Prostate gland (tissue), 2 donors: Measurements from ENCODE around the gene TINAG. TPM values are rescaled to one million over a fixed set of nuclear protein-coding genes. Genes with fewer than 3 reads are reported as not detected.

ENCODE experiments used
- DNase-seq: peaks from one replicate; pipeline ENCODE4 v3.0.0-alpha.2; 2019; ENCODE audit warnings: low spot score
- H3K27ac ChIP-seq, 2 donors: fragments of 200-600 bp; sonication (generic); 2 replicates each; pipeline ENCODE4 v1.5.1; 2017 to 2019
- H3K27me3 ChIP-seq: fragments of 200-600 bp; sonication (generic); replicated peaks from 2 replicates; pipeline ENCODE4 v1.5.1; 2019; ENCODE audit not compliant: insufficient read depth
- H3K36me3 ChIP-seq, 2 donors: fragments of 200-600 bp; sonication (generic); 1 replicate in 1 of 2; 2 replicates in 1 of 2; pipeline versions ENCODE4 v1.5.1 to v1.8.1; 2017 to 2019
- H3K4me1 ChIP-seq: fragments of 200-600 bp; sonication (generic); replicated peaks from 2 replicates; pipeline ENCODE4 v1.5.1; 2019
- H3K4me3 ChIP-seq, 2 donors: fragments of 200-600 bp; sonication (generic); 2 replicates each; pipeline ENCODE4 v1.5.1; 2017 to 2019
- H3K9me3 ChIP-seq: fragments of 200-600 bp; sonication (generic); 2 replicates; pipeline ENCODE4 v1.5.1; 2017
- CTCF ChIP-seq, 4 experiments: fragments of 200-600 bp in 2 of 4; fragments of 450-650 bp in 2 of 4; sonication (generic) in 2 of 4; IDR thresholded peaks; 1 replicate in 3 of 4; 2 replicates in 1 of 4; pipeline ENCODE4 v1.5.1; 2016 to 2019; ENCODE audit warnings: antibody characterized with exemption in 4 of 4, mild to moderate bottlenecking in 2 of 4, moderate library complexity in 2 of 4
- POLR2A ChIP-seq: fragments of 450-650 bp; IDR thresholded peaks from one replicate; pipeline ENCODE4 v1.6.1; 2016; ENCODE audit warnings: antibody characterized with exemption, mild to moderate bottlenecking
- POLR2AphosphoS5 ChIP-seq: sonication (generic); formaldehyde crosslinking; IDR thresholded peaks from one replicate; pipeline ENCODE4 v1.6.1; 2017; ENCODE audit warnings: antibody characterized with exemption
- WGBS: methylation state at CpG from one replicate; pipeline ENCODE4 v1.1.5; 2018; 5-methylcytosine and 5-hydroxymethylcytosine counted together
- intact Hi-C: fragments of 100-400 bp; cut with DNase I; formaldehyde crosslinking; loops from one replicate; pipeline ENCODE4 v1.14.2; 2022
- total RNA-seq, 2 donors: library from RNA; depleted of rRNA; stranded (reverse); fragments of >200 nt; gene quantifications; one replicate each; pipeline ENCODE4 v1.1.0, GENCODE V29; 2016

Gene TINAG
- total RNA-seq, 2 donors from 2014 or later: not detected

DNA sequence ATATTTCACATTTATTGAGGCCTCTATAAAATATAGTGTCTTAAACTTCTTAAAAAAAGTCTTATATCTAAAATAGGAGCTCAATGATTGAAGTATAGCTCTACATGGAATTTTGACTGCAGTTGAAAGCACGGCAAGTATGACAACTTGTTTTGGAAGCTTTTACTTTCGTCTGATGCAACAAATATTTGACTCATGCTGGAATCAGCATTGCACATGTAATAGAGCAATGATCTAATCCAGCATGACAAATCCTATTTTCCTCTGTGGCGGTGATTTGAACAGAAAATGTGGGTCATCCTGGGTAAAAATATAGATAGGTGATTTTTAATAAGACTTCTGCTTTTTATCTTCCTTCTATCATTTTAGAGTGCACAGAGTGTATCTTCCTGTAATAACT lies 111.6 kb downstream of the TINAG start:
- H3K27ac ChIP-seq: no peak overlapping the region
- no peaks in the 10 kb centered on the region for H3K27me3 ChIP-seq
- no peak overlapping the region for H3K4me3 ChIP-seq
- 79% methylated on average over 3 of the region's 3 CpGs for WGBS
- DNase-seq: no peak
- TF ChIP-seq CTCF (IDR thresholded peaks at IDR 0.05): no peak
- no peak for TF ChIP-seq POLR2AphosphoS5
- TF ChIP-seq POLR2A: no peak
- intact Hi-C loops: no loop called here
- H3K9me3 ChIP-seq: no peaks in the 10 kb centered on the region
- H3K4me1 ChIP-seq: no peaks in the 10 kb centered on the region
- no peaks in the 10 kb centered on the region for H3K36me3 ChIP-seq

GRCh38 chr6:54426995-54427394 lies 118.8 kb downstream of the TINAG start:
- Histone ChIP-seq H3K27me3 (no peaks in the 10 kb centered on the region), H3K27ac (no peak overlapping the region), H3K4me3 (no peak overlapping the region), H3K36me3 (no peaks in the 10 kb centered on the region), H3K9me3 (no peaks in the 10 kb centered on the region), H3K4me1 (no peaks in the 10 kb centered on the region)
- intact Hi-C loops: no loop called here
- TF ChIP-seq POLR2AphosphoS5 (no peak), CTCF (IDR thresholded peaks at IDR 0.05) (no peak), POLR2A (no peak)
- DNase-seq: no peak

DNA sequence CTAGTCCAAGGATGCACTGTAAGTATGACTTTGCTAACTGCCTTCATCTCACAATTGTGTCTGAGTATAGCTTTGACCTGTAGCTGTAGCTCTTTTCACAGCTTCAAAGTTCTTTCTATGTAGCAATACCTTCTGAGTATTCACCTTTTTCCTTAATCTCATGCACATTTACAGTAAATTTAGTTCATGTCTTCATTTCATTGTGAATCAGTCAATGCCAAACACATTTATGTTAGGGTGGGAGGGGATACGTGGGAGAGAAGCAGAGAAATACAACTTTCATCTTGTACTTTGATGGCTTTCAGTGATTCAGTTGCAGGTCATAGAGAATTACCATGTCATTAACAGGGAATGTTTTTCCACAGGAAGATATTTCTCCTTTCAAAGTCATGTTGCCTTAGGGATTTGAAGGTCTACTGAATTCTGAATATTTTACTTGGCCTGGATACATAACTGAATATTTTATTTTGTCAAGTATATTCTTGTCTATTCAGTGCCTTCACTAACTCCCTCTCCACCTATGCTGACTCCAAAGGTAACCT lies 119.2 kb downstream of the TINAG start:
- TF ChIP-seq CTCF (IDR thresholded peaks at IDR 0.05) (no peak), POLR2A (no peak), POLR2AphosphoS5 (no peak)
- intact Hi-C loops: no loop called here
- Histone ChIP-seq H3K27ac (no peak overlapping the region), H3K4me1 (no peaks in the 10 kb centered on the region), H3K9me3 (no peaks in the 10 kb centered on the region), H3K27me3 (no peaks in the 10 kb centered on the region), H3K36me3 (no peaks in the 10 kb centered on the region), H3K4me3 (no peak overlapping the region)
- WGBS: 65% methylated on average over 1 of the region's 1 CpG
- DNase-seq: no peak

DNA sequence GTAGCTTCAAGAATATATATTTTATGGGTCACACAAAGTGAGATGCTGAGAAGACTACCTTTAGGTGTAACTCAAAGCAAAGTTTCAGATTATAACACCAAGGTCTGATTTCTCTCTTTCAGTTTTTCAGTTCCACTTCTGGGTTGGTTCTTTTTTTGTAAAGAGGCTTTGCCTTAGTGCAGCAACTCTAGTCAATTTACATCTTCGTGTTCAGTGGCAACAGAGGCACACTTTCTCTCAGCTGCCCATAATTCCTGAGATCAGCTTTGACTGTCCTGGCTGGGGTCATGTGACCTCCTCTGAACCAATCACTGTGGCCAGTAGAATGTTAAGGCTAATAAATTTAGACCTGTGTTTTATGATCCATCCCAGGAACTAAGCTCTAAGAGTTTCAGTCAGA lies 120.2 kb downstream of the TINAG start:
- no peaks in the 10 kb centered on the region for H3K36me3 ChIP-seq
- H3K4me1 ChIP-seq: no peaks in the 10 kb centered on the region
- no peak overlapping the region for H3K27ac ChIP-seq
- no peaks in the 10 kb centered on the region for H3K27me3 ChIP-seq
- intact Hi-C loops: no loop called here
- H3K9me3 ChIP-seq: no peaks in the 10 kb centered on the region
- DNase-seq: no peak
- H3K4me3 ChIP-seq: no peak overlapping the region
- TF ChIP-seq POLR2A (no peak), CTCF (IDR thresholded peaks at IDR 0.05) (no peak), POLR2AphosphoS5 (no peak)
- WGBS: 76% methylated on average over 1 of the region's 1 CpG

DNA sequence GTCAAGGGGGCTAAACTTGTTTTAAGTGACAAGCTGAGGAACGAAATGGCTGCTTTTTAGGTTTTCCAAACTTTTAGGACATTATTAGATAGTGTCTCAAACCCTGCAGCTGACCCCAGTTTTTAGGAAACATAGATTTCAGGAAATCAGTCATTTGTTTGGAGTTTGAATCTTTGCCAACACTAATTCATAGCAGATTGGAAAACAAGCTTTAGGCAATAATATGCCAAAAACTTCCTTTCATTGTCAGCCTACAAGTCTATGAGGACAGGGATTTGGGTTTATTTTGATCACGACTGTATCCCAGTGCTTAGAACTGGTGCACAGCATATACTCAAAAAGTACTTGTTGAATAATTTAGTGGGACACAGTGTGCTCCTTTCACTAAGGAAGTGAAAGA lies 123.2 kb downstream of the TINAG start:
- H3K36me3 ChIP-seq: no peaks in the 10 kb centered on the region
- no peaks in the 10 kb centered on the region for H3K4me1 ChIP-seq
- no peak for DNase-seq
- no peak overlapping the region for H3K27ac ChIP-seq
- no peaks in the 10 kb centered on the region for H3K9me3 ChIP-seq
- 70% methylated on average over 2 of the region's 2 CpGs for WGBS
- no peak for TF ChIP-seq CTCF (IDR thresholded peaks at IDR 0.05)
- TF ChIP-seq POLR2A: no peak
- TF ChIP-seq POLR2AphosphoS5: no peak
- intact Hi-C loops: no loop called here
- no peak overlapping the region for H3K4me3 ChIP-seq
- H3K27me3 ChIP-seq: no peaks in the 10 kb centered on the region

Other genes starting within 250 kb of the TINAG start
- 1 to 10 TPM in 1 of 2 donors, under 1 TPM in 1; 0.55 to 1.9 TPM for gene MLIP, start 197.0 kb upstream of the TINAG start, total RNA-seq